GM19467 (cell line): ENCODE measurements around the gene ZC3H13.
"Not testable (repeated sequence)": the region's sequence is repeated elsewhere in the genome, so short reads cannot be mapped to it uniquely, and the experiment has no call there.

ENCODE experiments used
- ATAC-seq: cut with Tn5 transposase; IDR thresholded peaks from one replicate; pipeline ENCODE4 v1.9.1; 2021; ENCODE audit warnings: mild to moderate bottlenecking, moderate library complexity; ENCODE audit not compliant: unreplicated experiment

The ZC3H13 gene

DNA sequence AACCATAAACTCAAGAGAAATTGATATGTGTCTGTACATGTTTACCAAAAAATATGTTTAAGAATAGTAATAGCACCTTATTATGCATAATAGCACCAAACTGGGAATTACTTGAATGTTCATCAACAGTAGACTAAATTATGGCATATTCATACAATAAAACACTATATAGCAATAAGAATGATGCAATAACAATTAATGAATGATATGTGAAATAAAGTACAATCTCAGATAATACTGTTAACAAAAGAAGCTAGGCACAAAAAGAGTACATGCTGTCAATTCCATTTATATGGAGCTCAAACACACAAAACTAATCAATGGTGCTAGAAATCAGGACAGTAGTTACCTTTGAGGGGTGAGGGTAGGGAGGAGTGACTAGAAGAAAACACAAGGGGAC lies 36.3 kb downstream of the ZC3H13 start:
- no peak for ATAC-seq

DNA sequence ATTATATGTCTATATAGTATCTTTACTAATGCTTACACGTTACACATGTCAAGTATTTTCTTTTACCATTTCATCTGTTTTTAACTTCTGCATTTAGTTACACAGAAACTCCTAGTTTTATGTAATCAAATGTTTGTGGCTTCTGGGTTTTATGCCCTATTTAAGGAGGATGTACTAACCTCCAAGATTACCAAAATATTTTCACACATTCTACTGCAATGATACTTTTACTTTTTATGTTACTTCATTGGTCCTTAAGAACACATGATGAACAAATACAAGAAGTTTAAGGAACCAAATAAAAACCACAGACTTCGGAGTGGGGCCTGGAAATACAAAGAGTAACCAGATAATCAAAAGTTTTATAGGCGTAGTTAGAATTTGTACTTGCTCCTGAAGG lies 37.2 kb downstream of the ZC3H13 start:
- ATAC-seq = no peak

DNA sequence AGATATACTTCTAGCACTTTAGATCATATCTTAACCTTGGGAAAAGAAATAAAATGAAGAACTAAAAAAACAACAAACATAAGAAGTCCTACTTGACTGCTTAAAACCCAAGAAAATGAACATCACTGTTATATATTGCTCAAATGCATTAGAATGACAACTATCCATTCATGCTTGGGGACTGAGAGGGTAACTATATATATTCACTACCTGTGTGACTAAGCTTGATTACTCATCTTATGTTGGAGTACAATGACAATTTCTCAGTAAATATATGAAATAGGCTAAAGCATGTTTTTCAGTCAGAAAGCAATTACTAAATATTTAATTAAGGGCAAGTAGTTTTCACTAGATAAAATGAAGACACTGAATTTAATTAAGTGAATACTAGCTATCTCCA lies 40.1 kb downstream of the ZC3H13 start:
- ATAC-seq = no peak

DNA sequence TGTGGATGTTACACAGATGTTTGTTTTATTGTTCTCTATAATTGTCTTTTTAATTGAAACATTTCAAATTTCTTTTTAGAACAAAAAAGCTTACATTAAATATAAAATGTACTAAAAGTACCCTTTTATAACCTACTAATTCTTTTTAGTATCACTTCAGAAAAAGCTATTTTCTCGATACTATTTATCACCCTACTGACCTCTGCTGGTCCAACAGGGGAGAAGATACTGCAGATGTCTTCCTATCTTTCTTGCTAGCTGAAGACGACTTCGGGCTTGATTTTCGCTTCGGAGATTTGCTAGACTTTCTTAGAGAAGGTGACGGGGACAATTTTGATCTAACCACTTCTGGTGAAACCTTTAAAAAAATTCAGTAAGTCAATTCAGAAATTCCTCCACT lies 42.4 kb downstream of the ZC3H13 start:
- ATAC-seq = no peak

DNA sequence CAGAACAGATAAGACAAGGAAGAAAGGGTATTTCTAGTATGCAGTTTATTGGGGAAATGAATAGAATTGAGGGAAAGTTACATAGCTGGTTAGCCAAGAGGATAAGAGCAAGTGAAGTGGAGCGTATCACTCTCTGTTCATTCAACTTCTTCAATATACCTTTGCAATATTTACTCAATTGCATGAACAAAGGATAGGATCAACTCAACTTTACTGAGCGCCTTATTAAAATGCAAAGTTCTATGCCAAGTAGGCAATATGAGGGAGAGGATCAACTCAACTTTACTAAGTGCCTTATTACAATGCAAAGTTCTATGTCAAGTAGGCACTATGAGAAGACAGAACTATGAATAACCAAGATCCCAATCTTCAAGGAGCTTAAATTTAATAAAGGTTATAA lies 43.9 kb downstream of the ZC3H13 start:
- no peak for ATAC-seq

DNA sequence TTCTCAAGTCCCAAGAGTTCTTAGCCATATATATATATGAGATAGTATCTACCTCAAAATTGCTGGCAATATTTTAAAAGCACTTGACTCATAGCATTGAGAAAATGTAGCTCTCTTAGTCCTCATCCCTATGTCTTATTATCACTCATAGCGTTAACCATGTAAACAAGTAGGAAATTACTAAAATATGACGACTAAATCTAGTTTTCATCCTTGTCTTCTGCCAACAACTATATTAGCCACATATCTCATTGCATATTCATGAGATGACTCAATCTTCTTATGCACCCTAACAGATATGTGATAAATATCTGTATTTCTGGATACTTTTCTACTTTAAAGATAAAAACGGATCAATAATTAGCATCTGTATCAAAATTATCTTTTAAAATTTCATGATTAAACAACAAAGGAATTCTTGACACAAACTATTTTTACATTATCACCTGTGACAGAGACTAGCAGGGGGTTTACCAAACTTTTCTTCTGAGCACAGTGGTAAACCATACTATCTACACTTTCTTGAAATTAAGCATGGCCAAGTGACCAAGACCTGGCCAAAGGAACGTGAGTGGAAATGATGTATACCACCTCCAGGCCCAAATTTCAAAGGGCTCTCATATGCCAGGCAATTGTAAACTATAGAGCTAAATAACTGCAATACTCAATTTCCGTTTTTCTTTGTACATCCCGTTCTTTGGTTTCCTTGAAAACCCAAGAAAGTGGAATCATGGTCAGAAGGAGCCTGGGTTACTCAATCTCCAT lies 45.7 kb downstream of the ZC3H13 start:
- no peak for ATAC-seq

DNA sequence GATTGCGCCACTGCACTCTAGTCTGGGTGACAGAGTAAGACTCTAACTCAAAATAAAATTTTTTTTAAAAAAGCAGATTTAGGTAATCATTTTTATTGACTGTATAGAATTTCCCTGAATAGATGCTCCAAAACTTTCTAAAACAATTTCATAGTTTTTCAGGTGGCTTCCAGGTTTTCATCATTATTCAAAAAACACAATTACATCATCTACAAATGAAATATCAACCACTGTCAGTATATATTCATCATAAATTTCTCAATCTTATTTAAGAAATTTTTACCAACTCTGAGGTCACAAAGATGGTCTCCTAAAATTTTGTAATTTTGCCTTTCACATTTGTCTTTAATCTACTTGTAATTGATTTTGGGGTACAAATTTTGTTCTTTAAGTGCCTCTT lies 48.1 kb downstream of the ZC3H13 start:
- ATAC-seq = no peak

DNA sequence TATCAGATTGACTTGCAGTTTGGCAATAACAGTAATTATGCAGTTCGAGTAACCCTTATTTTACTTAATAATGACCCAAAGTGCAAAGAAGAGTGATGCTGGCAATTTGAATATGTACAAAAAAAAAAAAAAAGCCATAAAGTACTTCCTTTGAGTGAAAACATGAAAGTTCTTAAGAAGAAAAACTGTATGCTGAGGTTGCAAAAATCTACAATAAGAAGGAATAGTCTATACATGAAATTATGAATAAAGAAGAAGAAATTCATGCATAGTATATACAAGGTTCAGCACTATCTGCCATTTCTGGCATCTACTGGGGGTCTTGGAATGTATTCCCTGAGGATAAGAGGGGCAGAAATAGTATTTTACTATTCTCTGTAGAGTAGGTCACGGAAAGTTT lies 55.9 kb downstream of the ZC3H13 start:
- ATAC-seq = no peak

DNA sequence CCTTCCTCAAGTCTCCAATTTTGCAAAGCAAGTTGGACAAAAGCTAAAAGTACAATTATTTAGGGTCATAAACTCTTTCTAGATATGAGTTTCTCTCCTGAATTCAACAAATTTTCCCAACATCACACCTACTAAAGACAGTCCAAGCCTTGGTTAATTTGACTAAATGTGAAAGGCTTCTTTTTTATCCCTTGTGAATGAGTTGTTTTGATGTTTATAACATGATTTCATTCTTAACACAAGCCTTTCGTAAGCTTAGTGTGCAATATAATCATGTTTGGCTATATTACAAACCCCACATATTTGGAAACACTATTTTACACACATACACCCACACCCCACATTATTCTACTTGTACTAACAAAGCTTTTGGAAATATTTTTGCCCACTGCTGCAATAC lies 57.3 kb downstream of the ZC3H13 start:
- ATAC-seq = no peak

DNA sequence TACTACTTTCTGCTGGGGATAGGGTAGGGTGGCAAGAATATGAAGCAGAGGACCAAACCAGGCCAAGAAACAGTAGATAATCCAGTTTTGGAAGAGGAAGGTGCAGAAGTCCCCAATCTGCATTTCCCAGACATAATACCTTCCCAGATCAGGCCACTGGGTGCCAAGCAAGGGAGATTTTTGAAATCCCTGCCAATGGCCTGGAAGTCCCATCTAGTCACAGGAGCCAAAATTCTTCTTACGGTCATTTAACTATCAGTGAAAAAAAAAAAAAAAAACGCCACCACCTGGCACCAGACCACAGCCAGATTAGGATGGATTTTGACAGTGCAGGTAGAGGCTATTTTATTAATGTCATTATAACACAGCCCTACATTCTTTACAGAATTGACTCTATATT lies 57.8 kb downstream of the ZC3H13 start:
- no peak for ATAC-seq

DNA sequence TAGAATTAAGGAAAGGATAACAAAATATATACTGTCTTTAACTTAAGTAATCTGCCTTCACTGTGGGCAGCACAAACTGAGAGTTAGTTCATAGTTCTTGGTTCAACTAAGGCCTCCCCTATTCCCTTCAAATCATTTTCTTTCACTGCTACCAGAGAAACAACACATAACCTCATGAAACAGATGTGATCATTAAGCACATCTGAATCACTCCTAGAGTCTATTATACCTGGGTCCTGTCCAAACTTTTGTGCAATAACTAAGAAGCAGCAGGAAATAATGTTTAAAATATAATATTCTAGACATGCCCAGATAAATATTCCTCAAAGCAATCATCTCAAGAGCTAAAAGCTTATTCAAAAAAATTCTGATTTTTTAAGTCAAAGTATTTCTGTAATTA lies 62.9 kb downstream of the ZC3H13 start:
- ATAC-seq = no peak

DNA sequence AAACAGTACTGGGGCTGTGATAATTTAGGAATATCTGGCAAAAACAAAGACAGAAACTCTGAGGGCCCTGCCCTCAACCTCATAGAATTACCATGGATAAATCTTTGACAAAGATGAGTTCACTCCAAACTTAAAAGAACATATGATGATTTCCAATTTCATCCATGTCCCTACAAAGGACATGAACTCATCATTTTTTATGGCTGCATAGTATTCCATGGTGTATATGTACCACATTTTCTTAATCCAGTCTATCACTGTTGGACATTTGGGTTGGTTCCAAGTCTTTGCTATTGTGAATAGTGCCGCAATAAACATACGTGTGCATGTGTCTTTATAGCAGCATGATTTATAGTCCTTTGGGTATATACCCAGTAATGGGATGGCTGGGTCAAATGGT lies 71.4 kb downstream of the ZC3H13 start:
- not testable (repeated sequence) for ATAC-seq

DNA sequence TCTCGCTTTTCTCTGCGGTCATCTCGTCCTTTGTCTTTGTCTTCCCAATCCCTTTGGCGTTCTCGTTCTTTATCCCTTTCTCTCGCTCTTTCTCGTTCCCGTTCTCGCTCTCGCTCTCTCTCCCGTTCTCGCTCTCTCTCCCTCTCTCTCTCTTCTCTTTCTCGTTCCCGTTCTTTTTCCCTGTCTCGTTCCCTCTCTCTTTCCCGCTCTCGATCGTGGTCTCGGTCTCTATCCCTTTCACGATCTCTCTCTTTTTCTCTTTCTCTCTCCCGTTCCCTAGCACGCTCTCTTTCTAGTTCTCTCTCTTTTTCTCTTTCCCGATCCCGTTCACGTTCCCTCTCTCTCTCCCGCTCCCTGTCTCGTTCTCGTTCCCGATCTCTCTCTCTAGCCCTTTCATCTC lies 77.2 kb downstream of the ZC3H13 start:
- ATAC-seq = no peak

DNA sequence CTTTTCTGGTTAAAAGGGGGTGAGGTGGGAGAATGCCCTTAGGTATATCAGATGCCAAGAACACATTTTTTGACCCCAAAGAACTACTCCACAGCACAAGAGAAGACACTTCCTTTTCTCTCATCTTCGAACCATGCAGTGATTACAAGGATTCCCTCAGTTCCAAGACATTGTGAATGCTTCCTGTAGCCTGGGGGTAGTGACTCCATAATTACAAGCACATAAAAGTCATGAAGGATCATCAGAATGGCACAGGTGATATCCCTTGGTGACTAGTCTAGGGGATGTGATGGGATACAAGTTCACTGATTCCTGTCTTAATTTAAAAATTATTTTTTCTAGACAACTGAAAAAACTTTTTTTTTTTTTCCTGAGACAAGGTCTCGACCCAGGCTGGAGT lies 78.0 kb downstream of the ZC3H13 start:
- no peak for ATAC-seq

DNA sequence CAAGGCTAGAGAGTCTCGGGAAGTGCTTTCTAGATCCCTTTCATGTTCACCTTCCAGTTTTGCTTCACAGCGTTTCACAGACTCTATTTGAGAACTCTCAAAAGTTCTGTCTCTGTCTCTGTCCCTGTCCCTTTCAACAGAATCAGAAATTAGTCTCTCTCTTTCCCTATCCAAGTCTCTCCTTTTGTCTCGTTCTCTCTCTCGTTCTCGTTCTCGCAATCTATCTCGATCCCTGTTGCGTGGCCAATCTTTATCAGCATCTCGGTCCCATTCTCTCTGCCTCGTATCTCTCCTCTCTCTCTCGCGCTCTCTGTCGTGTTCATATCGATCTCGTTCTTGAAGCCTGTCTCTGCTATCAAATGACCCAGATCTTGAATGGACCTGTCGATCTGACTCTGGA lies 85.0 kb downstream of the ZC3H13 start:
- no peak for ATAC-seq

DNA sequence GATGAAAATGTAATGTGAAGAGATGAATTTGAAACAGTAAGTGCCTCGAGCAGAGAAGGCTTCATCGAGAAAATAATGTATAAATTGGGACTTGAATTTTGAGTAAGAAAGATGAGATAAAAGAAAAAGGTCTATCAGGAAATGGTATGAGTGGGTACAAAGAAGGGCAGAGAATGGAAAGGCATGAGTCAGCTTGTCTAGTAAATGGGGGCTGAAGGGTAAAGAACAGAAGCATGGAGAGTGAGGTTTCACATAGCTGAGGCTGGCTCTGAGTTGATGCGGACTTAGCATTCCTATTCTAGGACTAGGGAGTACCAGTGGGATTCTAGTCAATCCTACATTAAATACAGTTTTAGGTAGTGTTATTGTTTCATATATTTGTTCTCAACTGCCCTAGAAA lies 85.8 kb downstream of the ZC3H13 start:
- ATAC-seq = no peak

DNA sequence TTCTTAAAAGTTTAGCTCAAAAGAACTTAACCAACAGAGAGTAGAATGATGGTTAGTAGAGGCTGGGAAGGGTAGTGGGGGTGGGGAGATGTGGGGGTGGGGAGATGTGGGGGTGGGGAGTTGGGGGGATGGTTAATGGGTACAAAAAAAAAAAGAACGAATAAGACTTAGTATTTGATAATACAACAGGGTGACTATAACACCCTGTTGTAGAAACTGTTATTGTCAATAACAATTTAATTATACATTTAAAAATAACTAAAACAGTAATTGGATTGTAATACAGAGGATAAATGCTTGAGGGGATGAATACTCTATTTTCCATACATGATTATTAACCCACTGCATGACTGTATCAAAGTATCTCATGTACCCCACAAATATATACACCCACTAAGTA lies 91.1 kb downstream of the ZC3H13 start:
- ATAC-seq = no peak

DNA sequence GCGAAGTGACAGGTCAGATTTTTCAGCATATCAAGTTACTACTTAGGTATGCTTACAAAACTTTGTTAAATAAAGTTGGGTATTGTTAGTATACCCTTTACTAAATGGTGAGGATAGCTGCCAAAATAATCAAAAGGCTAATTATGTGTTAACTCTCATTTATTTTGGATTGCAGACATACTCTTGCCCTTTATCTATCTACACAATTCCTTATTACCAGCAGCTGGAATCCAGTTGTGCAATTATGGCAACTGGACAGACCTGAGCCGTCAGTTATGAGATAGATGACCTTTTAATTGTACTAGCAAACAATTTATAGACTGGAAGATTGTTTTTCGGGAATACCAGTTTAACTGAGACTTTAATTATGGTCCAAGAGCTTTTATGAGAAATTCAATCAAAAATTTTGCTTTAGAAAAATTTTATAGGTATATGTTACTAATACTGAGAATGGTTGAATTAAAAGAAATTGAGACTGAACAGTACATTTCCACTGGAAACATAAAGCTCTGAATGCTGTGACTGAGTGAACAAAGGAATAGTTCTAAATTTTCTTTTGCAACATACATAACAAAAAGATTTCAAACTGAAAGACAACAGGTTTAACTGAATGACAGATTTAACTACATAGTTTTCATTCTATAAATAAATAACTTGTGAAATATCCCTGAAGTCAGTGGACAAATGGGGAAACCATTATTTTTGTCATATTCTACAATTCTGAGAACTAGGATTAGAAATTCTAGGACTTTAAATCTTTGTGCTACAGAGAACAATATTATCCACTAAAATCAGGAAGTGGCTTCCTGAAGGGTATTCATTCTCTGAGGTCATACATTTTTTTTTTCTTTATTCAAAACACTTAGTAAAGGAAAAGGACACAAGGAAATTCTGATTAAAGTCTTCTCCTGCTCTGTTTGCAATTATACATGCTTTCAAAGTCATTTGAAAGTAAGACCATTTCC lies 97.4 kb downstream of the ZC3H13 start:
- no peak for ATAC-seq

DNA sequence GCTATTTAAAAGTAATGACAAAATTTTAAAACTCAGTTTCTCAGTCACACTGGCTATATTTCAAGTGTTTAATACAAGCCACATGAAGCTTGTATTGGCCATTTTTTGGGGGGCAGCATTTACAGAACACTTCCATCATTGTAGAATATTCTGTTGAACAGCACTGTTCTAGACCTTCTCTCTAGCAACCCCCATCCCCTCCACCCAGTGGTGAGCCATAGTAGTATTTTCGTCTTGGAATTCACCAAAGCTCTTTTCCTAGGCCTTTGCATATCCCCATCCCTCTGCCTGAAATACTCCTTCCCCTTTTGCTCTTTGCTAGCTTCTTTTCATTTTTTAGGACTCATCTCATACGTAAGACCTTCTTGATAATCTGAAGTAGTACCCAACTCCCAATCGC lies 99.5 kb downstream of the ZC3H13 start:
- no peak for ATAC-seq

DNA sequence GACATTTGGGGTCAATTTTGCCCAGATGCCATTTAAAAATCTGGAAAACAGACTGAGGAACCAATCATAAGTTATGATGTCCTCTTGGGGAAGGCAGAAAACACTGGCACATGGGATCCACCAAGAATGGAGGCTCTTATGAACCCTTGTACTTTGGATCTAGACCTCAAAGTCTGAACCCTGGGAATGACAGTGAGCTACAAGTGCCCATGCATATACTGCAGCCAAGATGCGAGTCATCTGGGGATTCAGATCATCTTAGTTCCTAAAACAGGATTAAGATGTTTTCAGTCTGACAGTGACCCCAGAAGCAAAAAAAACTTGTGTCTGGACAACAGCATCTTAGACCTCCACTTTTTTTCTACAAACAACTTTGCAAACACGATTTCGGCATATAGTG lies 100.8 kb downstream of the ZC3H13 start:
- ATAC-seq = no peak

DNA sequence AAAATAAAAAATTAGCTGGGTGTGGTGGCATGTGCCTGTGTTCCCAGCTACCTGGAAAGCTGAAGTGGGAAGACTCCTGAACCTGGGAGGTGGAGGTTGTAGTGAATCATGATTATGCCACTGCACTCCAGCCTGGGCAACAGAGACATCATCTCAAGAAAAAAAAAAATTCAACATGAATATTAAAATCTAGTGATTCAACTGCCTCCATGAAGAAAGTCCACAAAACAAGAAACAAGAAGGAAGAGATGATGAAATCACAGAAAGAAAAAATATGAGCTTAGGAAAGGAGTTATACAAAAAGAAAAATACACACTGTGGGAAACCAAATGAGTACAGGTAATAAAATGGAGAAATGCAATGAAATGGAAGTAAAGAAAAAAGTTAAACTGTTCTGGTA lies 101.4 kb downstream of the ZC3H13 start:
- ATAC-seq = no peak

DNA sequence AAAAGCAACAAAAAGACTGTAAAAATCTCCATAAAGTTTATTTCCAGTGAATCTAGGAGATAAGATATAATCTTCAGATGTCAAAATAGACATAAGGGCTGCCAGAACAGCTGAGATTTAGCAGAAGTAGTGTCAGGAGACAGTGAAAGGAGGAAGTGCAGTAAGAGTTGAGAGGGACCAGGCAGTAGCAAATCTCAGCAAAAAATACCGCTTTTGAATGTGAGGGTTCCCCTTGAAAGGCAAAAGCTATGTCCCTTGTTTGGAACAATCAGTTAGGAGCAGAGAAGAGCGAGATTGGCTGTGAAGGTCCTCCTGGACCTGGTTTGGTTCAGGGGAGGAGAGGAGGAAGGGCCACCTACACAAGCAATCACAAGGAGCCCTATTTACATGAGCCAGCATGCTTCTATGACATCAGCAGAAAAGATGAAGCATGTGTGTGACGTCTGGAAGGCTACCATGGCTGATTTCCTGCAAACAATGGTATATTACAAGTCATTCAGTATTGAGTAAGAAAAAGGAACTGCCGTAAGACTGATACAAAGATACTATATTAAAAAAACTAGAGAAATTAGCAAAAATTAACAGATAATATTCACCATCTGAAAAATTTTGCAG lies 102.1 kb downstream of the ZC3H13 start:
- no peak for ATAC-seq
